GM21717 (cell line): ENCODE data around the gene PICK1.

Source experiments
- ATAC-seq: cut with Tn5 transposase; IDR thresholded peaks from one replicate; pipeline ENCODE4 v1.9.1; 2021; ENCODE audit warnings: mild to moderate bottlenecking, moderate library complexity; ENCODE audit not compliant: unreplicated experiment

Gene PICK1

DNA sequence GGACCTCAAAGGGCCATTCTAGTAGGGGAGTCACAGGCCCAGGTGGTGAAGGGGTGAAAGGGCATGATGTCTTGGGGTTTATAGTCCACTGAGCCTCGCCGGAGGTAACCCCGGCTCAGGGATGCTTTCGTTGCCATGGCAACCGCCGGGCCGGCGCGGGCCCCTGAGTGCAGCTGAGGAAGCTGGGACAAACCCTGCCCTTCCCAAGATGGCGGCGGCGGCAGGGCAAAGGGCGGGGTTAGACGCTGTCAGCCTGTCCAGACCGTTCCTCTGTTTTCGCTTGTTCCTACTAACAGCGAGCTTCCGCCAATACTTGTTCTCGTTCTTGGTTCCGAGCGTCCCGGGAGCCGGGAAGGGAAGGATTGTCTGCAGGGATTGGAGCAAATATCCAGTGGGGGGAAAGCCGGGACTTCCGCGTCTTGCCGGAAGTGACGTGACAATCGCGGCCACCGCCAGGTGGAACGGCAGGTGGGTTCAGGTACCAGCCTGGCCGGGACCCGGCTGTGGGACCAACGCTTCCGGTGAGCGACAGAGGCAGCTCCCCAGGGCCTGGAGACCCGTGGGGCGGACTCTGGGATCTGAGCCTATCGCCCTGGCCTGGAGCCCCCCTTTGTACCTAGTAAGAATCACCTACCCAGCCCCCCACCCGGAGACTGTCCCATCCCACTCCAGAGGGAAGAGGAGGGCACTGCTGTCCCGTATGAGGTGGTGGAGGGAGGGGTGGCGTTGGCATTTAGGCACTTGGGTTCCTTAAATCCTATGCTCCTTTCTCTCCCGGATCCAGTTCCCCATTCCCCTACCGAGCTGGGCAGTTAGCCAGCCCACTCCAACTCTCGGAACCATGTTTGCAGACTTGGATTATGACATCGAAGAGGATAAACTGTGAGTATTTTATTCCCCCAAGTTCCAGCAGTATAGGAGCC, at the start of gene PICK1:
Gene PICK1, plus strand, starts transcription at position 436 of the 923 bp plus-strand sequence. Its CDS starts 406 bp downstream, at position 842.
- no peak for ATAC-seq

DNA sequence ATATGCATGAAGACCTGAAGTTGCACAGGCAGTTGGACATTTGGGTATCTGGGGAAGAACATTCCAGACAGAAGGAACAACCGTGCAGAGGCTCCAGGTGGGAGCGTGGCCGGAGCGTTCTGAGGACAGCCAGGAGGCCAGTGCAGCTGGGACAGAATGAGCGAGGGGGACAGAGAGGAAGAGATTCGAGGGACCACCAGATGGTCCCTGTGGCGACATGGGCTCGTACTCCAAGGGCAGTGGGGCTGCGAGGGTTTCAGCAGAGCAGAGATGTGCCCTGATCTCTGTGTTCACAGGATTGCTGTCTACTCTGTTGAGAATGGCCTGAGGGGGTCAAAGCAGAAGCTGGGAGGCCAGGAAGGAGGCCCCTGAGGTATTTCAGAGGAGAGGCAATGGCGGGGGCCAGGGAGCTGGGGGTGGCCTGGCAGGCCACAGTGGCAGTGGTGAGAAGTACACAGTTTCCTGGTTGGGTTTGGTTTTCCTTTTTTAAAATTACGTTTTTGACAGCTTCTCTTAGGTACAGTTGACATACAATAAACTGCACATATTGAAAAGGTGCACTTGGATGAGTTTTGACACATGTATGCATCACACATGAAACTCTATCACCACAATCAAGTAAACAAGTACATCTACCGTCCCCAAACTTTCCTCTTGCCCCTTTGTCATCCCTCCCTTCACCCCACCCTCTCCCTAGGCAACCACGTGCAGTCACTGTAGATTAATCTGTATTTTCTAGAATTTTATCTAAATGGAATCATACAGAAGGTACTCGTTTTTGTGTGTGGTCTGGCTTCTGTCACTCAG, 48.0 kb upstream of the PICK1 start:
- ATAC-seq, result no peak

DNA sequence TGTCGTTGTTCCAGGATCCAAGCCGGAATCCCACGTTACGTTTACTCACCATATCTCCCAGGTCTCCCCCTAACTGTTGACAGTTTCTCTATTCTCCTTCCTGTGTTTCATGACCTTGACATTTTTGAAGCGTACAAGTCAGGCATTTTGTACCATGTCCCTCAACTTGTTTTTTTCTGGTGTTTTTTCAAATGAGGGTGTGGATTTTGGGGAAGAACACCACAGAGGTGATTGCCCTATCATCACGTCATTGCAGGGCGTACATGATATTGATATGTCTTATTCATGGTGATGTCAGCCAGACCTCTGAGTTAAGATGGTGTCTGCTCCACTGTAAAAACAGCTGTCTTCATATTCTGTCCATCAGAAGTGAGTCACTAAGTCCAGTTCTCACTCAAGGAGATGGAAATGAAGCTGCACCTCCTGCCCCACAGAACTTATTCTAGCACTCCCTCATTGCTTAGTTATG, 44.6 kb upstream of the PICK1 start:
- no peak for ATAC-seq

DNA sequence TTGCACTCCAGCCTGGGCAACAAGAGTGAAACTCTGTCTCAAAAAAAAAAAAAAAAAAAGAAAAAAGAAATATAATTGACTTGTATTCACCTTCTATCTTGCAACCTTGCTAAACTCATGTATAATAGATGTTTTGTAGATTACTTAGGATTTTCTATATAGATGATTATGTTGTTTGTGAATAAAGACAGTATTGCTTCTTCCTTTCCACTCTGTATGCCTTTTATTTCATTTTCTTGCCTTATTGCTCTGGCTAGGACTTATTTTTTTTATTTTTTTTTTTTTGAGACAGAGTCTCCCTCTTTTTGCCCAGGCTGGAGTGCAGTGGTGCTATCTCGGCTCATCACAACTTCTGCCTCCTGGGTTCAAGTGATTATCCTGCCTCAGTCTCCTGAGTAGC, 43.1 kb upstream of the PICK1 start:
- no peak for ATAC-seq

DNA sequence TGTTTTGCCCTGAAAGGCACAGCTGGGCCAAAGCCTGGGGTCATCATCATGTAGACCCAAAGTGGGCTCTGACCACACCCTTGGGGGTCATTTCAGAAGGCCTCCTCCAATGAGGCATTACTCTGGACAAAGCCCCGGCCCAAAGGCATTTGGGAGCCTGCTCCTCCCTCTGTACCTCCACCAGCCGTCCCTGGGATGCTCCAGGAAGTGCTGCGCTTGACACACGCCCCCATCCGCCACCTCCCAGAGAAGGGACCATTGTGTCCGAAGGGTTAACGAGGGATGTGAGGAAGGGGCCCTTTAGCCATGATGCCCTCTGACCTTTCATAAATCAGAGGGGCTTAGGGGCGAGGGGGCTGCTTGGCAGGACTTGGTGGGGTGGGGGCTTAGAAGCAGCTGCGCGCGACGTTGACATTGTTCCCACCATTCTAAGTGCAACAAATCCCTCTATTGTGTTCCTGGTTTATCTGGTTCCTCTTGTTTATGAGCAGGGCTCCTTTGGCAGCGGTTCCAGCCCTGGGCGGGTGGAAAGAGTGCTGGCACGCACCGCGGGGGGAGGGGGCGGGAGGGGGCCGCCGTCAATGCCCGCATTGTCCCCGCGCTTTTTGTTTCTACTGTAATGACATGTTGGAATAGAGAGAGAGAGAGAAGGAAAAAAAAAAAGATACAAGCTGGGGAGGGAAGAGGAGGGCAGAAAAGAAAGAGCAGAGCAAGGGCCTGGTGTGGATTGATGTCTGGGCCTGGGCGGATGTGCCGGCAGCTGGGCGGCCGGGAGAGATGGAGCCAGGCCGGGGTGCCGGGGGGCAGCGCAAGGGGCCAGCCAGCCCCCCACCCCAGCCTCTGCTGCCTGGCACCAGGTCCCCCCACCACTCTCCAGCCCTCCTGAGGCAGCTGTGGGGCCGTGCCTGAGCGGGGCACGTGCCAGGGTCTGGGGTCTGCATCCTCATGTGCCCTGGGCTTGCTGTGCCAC, 40.7 kb upstream of the PICK1 start:
- no peak for ATAC-seq

DNA sequence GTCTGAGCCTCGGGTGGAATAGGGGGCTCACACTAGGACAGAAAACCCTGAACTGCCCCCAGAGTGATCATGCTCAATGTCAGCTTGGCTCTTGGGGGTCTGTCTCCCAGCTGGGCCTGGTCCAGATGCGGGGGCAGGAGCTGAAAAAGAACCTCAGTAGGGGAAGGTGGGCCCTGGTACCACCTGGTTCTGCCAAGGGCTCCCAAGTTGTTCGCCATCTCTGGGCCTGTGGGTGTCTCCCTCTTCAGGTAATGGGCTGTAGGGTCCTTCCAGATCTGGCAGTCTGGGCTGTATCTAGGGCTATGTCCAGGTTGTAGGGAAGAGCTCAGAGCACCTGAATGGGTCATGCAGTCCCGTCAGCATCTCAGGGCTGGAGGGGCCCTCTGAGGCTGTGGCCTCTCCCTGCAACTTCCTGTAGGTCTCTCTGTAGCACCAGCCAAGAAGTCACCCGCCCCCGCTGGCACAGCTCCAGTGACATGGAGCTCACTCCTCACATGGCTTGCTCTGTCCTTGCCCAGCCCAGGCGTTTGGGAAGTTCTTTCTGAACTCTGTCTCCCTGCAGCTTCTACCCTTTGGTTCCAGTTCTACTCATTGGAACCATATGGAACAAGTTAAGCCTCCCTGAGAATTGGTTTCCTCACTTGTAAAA, 39.8 kb upstream of the PICK1 start:
- ATAC-seq, result no peak

DNA sequence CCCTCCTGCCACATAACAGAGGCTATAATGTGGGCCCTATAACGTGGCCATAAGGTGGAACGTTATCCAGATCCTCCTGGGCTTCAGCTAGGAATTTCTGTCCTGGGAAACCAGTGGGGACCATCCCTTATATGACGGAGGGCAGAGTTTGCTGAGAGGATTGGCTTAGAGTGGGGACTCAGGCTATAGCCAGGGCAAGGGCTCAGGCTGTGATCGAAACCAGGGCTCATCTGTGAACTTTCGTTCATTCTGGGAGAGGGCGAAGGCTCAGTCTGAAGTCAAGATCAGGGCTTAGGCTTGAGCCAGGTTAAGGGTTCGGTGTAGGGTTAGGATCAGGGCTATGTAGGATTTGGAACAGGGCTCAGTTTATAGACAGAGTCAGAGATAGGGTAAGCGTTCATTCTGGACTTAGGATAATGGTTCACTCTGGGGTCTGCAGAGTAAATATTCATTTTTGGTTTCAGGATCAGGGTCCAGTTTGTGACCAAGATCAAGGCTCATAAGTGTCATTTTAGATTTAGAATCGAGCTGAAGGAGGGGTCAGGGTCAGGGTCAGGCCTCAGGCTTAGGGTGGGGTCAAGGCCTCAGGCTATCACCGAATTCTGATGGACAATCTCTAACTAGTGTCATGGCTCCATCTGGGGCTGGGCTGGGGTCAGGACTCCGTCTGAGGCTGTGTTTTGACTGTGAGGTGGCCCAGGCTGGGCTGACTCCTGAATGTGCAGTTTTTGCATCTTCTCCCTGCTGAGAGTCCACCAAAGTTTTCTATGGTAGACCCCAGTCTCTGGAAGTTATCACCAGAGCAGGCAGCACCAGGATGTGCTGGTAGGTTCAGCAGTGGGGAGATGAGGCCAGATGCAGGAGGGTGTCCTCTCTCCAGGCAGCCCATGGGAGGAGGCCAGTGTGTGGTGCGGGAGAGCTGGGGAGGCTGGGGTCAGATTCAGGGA, 39.0 kb upstream of the PICK1 start:
- ATAC-seq, result no peak

DNA sequence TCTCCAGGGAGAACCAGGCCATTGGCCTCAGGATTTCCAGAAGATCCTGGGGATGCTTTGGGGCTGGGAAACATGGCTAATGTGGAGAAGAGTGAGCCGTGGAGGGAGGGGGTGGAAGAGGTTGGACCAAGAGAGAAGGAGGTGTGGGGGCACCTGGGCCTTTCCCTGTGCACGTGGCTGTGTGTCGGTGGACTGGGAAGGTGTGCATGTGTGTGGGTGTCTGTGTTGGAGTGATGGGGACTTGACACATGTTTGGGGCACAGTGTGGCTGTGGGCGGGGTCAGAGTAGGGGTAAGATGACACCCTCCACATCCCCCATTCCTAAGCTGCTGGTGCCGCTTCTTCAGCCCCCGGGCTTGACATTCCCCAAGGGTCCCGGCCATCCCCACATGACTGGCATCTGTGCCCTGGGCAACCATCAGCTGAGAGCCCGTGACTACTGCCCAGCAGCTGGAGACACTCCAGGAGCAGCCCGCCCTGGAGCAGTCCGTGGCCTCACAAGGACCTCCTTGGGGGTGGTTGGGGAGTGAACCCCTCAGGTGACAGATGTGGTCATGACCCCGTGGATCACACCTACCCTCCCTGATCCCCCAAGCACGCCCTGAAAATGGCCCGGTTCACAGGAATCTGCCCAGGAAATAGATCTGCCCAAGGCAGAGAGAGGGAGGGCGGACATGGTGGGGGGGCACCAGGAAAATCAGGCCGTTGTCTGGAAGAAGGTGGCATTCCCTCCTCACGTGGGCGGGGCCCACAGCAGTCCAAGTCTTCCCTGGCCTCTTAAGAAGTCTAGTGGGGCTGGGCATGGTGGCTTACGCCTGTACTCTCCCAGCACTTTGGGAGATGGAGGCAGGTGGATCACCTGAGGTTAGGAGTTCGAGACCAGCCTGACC, 38.0 kb upstream of the PICK1 start:
- no peak for ATAC-seq

DNA sequence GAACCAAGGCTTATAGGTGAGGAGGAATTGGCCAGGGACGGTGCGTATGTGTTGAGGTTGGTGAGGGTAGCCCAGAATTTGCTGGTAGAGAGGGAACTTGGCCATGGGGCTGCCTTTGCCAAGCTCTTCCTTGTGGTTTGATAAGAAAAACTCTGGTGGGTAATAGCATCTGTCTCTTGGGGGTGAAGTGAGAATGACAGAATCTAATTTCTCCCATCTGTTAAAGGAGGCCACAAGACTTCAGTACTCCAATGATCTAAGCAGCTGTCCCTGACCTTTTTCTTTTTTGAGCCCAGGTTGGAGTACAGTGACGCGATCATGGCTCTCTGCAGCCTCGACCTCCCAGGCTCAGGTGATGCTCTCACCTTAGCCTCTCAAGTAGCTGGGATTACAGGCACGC, 36.0 kb upstream of the PICK1 start:
- no peak for ATAC-seq

DNA sequence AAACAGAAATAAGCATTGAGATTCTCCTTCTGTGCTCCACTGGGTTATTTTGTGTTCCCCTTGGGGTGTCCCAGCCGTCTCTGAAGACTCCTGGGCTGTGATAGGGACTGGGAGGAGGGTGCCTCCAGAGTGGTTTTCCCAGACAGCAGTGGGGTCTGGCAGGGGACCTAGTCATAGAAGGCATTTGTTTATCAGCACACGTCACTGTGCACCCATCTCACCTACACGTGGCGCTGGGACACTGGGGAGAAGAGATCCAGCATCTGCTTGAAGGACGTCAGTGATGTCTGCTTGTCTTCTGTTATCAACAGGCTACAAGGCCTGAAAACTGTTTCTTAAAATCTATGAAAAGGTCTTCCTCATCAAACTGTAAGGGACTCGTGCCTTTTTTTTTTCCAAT, 34.2 kb upstream of the PICK1 start:
- no peak for ATAC-seq

DNA sequence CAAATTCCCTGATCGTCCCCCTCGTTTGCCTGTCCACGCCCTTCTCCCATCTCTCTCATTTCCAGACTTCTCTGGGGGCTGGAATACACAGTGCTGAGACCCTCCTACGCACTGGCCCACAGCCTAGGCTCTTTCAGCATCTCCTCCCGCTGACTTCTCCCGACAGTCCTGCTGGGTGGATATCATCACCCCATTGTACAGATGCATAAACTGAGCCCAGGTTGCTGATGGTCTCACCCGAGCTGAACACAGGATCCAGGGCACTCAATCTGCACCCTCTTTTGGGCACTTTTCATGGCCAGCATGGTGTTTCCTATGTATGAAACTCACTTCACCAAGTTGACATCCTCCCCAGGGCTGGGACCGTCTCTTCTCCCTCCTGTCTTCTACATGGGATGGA, 31.7 kb upstream of the PICK1 start:
- no peak for ATAC-seq

DNA sequence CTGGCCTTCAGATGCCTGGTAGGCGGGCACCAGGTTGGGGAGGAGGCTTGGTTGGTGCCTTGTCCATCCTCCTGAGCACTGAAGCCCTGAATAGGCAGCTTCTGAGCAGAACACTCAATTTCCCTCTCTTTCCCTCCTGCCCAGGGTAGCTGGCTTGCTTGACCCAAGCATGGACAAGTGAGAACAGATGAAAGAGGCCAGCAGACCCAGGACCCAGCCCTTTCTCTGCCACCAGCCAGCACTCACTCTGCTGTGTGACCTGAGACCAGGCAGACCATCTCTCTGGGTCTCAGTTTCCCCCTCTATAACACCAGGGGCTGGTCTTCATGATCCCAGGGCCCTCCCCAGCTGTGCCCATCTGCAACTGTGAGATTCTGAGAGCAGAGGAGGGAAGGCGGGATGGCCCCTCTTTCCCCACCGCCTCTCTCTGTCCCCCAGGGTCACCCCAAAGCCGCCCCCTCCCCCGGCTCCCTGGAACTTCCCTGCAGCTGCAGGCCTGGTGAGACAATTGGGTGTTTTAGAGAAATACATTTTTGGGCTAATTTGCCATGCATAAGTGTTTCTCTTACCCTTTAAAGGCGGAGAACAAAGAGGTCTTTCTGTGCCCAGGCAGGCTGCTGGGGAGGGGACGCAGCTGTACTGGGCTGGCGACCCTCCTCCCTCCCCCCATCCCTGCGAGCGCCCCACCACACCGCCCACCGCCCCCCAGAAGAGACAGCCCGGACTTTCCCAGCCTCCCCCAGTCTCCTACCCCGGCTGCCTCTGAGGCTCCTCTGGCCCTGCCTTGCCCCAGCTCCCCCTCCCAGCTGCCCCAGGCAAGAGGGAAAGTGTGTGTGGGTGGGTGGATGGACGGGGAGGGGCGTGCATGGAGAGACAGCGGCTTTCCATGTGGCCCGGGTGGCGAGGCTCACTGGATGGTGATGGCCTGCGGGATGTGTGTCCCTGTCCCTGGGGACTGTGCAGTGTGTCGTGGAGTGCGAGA, 30.8 kb upstream of the PICK1 start:
- ATAC-seq, result no peak

DNA sequence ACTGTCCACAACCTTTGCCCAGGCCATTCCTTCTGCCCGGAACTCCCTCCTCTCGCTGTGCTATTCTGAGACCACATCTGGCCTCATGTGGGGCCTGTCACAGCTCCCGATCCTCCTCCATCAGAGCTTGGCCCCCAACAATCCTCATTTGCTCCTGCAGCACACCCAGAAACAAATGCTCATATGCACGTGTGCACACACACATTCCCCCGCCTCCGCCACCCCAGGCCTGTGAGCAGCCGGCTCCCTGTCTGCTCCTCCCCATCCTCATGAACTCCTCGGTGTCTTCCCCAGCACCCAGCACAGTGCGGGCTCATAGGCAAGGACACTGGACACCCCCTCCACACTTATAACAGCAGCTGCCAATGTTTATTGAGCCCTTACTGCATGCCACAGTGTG, 29.7 kb upstream of the PICK1 start:
- ATAC-seq, result no peak

DNA sequence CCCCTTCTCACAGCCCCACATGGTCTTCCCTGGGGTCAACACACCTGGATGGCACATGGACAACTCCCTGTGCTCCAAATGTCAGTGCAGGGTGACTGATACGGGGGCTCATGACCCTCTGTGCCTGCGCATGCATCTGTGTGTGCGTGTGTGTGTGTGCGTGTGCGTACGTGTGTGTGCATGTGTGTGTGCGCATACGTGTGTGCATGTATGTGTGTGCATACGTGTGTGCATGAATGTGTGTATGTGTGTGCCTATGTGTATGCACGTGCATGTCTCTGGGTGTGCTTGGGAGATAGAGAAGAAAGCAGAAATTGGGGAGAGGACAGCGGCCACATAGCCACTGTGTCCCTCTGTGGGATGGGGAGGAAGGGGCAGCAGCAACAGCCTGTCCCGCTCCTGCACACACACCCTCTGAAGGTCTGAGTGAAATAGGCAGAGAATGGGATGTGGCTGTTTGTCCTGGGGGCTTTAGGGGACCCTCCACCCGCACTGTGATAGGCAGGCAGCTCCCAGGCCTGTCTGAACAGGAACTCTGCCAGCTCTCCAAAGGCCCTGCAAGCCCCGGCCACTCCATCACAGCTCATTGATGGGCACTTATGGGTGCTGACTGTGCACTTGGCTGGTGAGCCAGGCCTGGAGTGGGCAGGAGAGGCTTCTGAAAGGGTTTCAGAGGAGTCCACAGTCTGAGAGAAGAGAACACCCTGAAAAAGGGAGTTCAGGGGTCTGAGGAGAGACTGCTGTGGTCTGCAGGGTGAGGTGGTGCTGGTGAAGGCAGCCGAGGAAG, 28.7 kb upstream of the PICK1 start:
- ATAC-seq, result no peak

DNA sequence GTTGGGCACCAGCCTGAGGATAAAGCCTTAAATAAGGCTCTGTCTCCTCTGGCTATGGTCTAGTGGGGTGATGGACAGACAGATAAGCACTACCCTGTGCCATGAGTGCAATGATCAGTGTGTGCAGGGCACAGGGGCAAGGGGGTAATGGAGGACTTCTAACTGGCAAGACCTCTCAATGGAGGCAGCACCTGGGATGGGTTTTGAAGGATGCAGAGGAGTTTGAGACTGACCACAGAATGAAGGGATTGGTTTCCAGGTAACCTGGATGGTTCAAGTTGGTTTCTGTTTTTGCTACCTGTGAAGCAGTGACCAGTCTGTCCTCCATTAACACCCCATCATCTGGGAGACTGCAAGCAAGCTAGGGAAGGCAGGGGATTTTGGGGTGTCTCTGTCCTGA, 27.8 kb upstream of the PICK1 start:
- ATAC-seq, result no peak

DNA sequence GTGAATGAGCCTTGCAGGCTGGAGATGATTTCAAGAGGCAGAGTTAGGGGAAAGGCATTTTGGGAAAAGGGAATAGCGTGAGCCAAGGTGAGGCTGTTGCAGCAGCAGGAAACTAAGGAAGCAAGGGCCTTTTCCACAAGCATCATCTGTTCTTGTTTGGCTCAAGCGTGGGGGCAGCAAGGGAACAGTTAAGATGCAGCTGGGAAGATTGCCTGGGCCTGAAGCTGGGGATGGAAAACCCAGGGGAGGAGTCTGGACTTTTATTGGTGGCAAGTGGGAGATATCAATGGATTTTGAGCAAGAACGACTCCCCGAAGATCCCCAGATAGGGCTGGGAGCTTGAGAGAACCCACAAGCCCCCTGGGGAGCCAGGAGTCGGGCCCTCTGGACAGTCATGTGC, 27.3 kb upstream of the PICK1 start:
- ATAC-seq, result no peak
